Measurements from ENCODE around the gene MSI2. TPM values are rescaled to one million over a fixed set of nuclear protein-coding genes. Genes with fewer than 3 reads are reported as not detected.

MSI2 gene
- total RNA-seq, 8 experiments from 2014 or later, result 33.0 to 114 (median 67.5) TPM

GRCh38 chr17:57262557-57262956 lies 6.2 kb downstream of the MSI2 start:
- in situ Hi-C loops (cut with MboI; ENCODE audit: low pct_unique_long_range_greater_than_20kb in 2 of 9, low sequenced_read_pairs in 9 of 9, unreplicated experiment in 9 of 9), result loop anchor here in 1 of 9 experiments (25.0 kb wide), 1 partner anchor 175 kb away; no protein-coding TSS in a partner anchor
- ATAC-seq (replicated peaks in 6 of 8), result no peak
- 83 to 100% (median 100%) methylated on average over 1 of the region's 1 CpG; no CpG with 5 or more reads in 3 of the 10 experiments for WGBS, 10 experiments
- Histone ChIP-seq H3K4me3 (no peak overlapping the region), H3K27ac (no peak overlapping the region), H3K4me1 (replicated peaks in 1 of 2) (peaks cover 45 to 58% of the 10 kb centered on the region in 2 donors)

DNA sequence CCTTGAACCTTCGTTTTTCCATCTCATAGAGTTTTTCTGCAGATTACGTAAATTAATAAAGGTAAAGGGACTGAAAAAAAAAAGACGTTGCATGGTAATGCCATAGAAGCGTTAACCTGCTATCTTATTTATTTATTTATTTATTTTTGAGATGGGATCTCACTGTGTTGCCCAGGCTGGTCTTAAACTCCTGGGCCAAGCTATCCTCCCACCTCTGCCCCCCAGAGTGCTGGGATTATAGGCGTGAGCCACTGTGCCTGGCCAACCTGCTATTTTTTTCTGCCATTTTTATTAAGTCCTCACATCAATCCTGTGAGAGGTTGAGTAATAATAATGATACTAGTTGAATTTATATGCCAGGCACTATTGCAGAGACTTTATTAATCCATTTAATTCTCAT lies 7.9 kb downstream of the MSI2 start:
- 91 to 100% (median 97%) methylated on average over 2 to 5 of the region's 5 CpGs; no CpG with 5 or more reads in 2 of the 10 experiments for WGBS, 10 experiments

GRCh38 chr17:57264776-57265175 lies 8.5 kb downstream of the MSI2 start:
- H3K4me1 ChIP-seq (replicated peaks in 1 of 2), result peaks cover 39 to 51% of the 10 kb centered on the region in 2 donors
- no peak overlapping the region for H3K4me3 ChIP-seq
- 74 to 100% (median 92%) methylated on average over 1 to 6 of the region's 7 CpGs; no CpG with 5 or more reads in 2 of the 10 experiments for WGBS, 10 experiments
- ATAC-seq (replicated peaks in 6 of 8), result no peak
- in situ Hi-C loops (cut with MboI; ENCODE audit: low pct_unique_long_range_greater_than_20kb in 2 of 9, low sequenced_read_pairs in 9 of 9, unreplicated experiment in 9 of 9), result loop anchor here in 1 of 9 experiments (25.0 kb wide), 1 partner anchor 173 kb away; no protein-coding TSS in a partner anchor
- no peak overlapping the region for H3K27ac ChIP-seq

More for the DNA sequence above, 7.9 kb downstream of the MSI2 start:
- Histone ChIP-seq H3K4me3 (no peak overlapping the region), H3K27ac (no peak overlapping the region), H3K4me1 (replicated peaks in 1 of 2) (peaks cover 38 to 49% of the 10 kb centered on the region in 2 donors)
- in situ Hi-C loops (cut with MboI; ENCODE audit: low pct_unique_long_range_greater_than_20kb in 2 of 9, low sequenced_read_pairs in 9 of 9, unreplicated experiment in 9 of 9), result loop anchor here in 1 of 9 experiments (25.0 kb wide), 1 partner anchor 173 kb away; no protein-coding TSS in a partner anchor
- ATAC-seq (replicated peaks in 6 of 8), result no peak

DNA sequence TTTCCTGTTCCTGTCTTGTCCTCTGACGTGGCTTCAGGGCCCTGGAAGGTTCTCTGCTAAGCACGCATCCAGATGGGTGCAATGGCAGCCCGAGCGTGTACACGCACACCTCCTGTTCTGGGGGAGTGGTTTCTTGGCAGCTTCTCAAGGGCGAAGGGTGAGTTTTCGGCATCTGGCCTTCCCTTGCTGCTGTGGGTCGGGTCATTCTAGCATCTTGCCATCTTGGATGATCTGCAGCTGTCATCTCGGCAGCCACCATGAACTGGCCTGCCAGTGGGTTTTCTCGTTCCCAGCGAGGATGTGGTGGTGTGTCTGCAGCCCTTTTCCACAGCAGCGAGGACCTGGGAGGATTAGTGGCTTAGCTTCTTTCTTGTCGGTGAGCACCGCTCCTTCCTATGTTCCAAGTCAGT lies 10.6 kb downstream of the MSI2 start:
- Histone ChIP-seq H3K4me3 (no peak overlapping the region), H3K4me1 (replicated peaks in 1 of 2) (peaks cover 40 to 50% of the 10 kb centered on the region in 2 donors), H3K27ac (no peak overlapping the region)
- in situ Hi-C loops (cut with MboI; ENCODE audit: low pct_unique_long_range_greater_than_20kb in 2 of 9, low sequenced_read_pairs in 9 of 9, unreplicated experiment in 9 of 9), result loop anchor here in 1 of 9 experiments (25.0 kb wide), 1 partner anchor 170 kb away; no protein-coding TSS in a partner anchor
- whole genome bisulfite sequencing, 10 experiments, result 83 to 100% (median 97%) methylated on average over 1 to 10 of the region's 14 CpGs; no CpG with 5 or more reads in 4 of the 10 experiments
- no peak for ATAC-seq (replicated peaks in 6 of 8)

- no peak for ATAC-seq (replicated peaks in 6 of 8)
- no peak overlapping the region for H3K27ac ChIP-seq
- peaks cover 45 to 53% of the 10 kb centered on the region in 2 donors for H3K4me1 ChIP-seq (replicated peaks in 1 of 2)
- H3K4me3 ChIP-seq, result no peak overlapping the region
- in situ Hi-C loops (cut with MboI; ENCODE audit: low pct_unique_long_range_greater_than_20kb in 2 of 9, low sequenced_read_pairs in 9 of 9, unreplicated experiment in 9 of 9), result loop anchor here in 1 of 9 experiments (25.0 kb wide), 1 partner anchor 169 kb away; no protein-coding TSS in a partner anchor
- 89 to 100% (median 95%) methylated on average over 1 to 7 of the region's 8 CpGs for WGBS, 10 experiments
Measured at GRCh38 chr17:57268181-57268580, 11.9 kb downstream of the MSI2 start.

DNA sequence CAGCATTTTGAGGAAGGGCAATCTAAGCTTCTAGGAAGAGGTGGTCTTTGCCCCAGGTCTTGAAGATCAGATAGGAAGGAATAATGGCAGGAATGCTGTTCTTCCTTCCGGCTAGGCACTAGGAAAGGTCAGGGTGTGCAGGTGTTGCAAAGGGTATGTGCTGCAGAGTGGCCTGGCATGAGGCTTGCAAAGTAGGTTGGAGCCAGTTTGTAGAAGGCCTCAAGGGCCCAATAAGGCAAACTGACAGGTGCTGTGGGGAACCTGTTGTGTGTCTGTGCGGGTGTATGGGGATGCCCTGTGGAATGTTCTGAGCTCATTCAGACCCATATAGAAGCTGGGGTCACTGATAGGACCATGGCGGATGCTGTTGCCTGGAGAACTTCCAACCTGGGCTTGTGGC lies 12.7 kb downstream of the MSI2 start:
- Histone ChIP-seq H3K27ac (no peak overlapping the region), H3K4me1 (replicated peaks in 1 of 2) (peaks cover 46 to 53% of the 10 kb centered on the region in 2 donors), H3K4me3 (no peak overlapping the region)
- WGBS, 10 experiments, result 80 to 100% (median 100%) methylated on average over 1 to 2 of the region's 3 CpGs; no CpG with 5 or more reads in 4 of the 10 experiments
- ATAC-seq (replicated peaks in 6 of 8), result no peak
- in situ Hi-C loops (cut with MboI; ENCODE audit: low pct_unique_long_range_greater_than_20kb in 2 of 9, low sequenced_read_pairs in 9 of 9, unreplicated experiment in 9 of 9), result loop anchor here in 1 of 9 experiments (25.0 kb wide), 1 partner anchor 168 kb away; no protein-coding TSS in a partner anchor

GRCh38 chr17:57269598-57270255 lies 13.4 kb downstream of the MSI2 start:
- no peak overlapping the region for H3K27ac ChIP-seq
- in situ Hi-C loops (cut with MboI; ENCODE audit: low pct_unique_long_range_greater_than_20kb in 2 of 9, low sequenced_read_pairs in 9 of 9, unreplicated experiment in 9 of 9), result loop anchor here in 1 of 9 experiments (25.0 kb wide), 1 partner anchor 168 kb away; no protein-coding TSS in a partner anchor

DNA sequence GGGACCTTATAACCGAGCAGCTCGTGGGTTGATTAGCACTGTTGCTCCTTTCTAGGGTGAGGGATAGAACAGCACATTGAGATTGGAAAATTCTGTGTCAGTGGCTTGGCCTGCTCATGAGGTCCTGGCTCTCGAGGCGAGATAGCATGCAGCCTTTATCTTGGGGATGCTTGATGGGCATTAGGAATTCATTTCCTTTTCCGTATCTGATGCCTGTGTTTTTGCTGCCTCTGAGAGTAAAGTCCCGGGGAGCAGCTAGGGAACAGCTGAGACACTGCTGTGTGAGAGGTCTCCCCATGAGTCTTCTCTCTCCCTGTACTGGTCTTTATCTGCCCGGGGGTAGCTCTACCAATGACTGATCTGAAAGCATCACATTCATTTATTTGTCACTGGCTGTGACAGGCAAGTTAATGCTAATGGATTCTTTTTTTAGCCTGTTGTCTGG lies 14.5 kb downstream of the MSI2 start:
- peaks cover 46 to 58% of the 10 kb centered on the region in 2 donors for H3K4me1 ChIP-seq (replicated peaks in 1 of 2)
- WGBS, 10 experiments, result 0 to 95% (median 20%) methylated on average over 1 to 5 of the region's 7 CpGs; no CpG with 5 or more reads in 3 of the 10 experiments
- peak in 6 of 8 experiments; percentile 44 to 86 (median 78) for ATAC-seq (replicated peaks in 6 of 8)
- peak overlapping the region; percentile 12 to 20 for H3K27ac ChIP-seq
- in situ Hi-C loops (cut with MboI; ENCODE audit: low pct_unique_long_range_greater_than_20kb in 2 of 9, low sequenced_read_pairs in 9 of 9, unreplicated experiment in 9 of 9), result loop anchor here in 1 of 9 experiments (25.0 kb wide), 1 partner anchor 166 kb away; no protein-coding TSS in a partner anchor
- H3K4me3 ChIP-seq, result no peak overlapping the region

More at GRCh38 chr17:57269598-57270255, 13.4 kb downstream of the MSI2 start:
- WGBS, 10 experiments, result 83 to 100% (median 92%) methylated on average over 1 to 7 of the region's 8 CpGs; no CpG with 5 or more reads in 2 of the 10 experiments
- Histone ChIP-seq H3K4me1 (replicated peaks in 1 of 2) (peaks cover 46 to 53% of the 10 kb centered on the region in 2 donors), H3K4me3 (no peak overlapping the region)
- no peak for ATAC-seq (replicated peaks in 6 of 8)

DNA sequence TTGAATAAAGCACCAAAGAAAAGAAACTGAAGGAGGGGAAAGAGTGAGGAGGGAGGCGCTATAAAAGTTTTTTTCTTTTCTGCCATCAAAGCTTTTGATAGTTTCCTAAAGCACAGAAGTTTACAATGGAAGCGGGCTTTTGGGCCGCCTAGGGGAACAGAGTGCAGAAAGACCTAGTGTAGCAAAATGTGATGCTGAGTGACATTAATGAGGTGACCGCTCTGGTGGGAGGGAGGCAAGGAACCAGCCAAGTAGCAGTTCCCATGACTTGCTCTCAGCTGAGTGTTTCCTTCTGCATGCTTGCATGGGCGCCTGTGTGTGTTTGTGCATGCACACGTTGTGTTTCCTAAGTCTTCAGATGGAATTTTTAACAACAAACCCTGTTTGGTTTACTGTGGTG lies 15.5 kb downstream of the MSI2 start:
- WGBS, 10 experiments, result 0 to 100% (median 20%) methylated on average over 1 to 6 of the region's 6 CpGs; no CpG with 5 or more reads in 1 of the 10 experiments
- in situ Hi-C loops (cut with MboI; ENCODE audit: low pct_unique_long_range_greater_than_20kb in 2 of 9, low sequenced_read_pairs in 9 of 9, unreplicated experiment in 9 of 9), result loop anchor here in 1 of 9 experiments (25.0 kb wide), 1 partner anchor 165 kb away; no protein-coding TSS in a partner anchor
- Histone ChIP-seq H3K4me3 (no peak overlapping the region), H3K4me1 (replicated peaks in 1 of 2) (peaks cover 46 to 58% of the 10 kb centered on the region in 2 donors), H3K27ac (peak overlapping the region in 1 of 2 donors; percentile 34)
- ATAC-seq (replicated peaks in 6 of 8), result peak in 5 of 8 experiments; percentile 72 to 76 (median 76)

DNA sequence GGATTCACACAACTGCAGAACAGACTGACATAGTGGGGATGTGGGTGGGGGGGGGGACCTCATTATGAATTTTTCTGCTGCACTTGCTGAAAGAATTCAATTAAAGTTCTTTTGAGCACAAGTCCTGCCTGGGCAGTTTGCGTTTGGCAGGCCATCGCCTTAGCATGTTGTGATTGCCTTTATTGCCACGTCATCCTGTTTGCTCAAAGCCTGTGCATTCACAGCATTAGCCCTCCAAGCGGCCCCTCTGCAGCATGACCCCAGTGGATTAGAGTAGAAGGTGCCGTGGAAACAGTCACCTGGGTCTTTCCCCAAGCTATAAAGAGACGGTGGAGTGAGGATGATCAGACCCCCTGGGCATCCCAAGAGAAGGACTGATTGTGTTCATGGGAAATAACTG lies 17.2 kb downstream of the MSI2 start:
- Histone ChIP-seq H3K27ac (peak overlapping the region; percentile 29 to 46), H3K4me3 (no peak overlapping the region), H3K4me1 (replicated peaks in 1 of 2) (peaks cover 46 to 58% of the 10 kb centered on the region in 2 donors)
- ATAC-seq (replicated peaks in 6 of 8), result peak in 5 of 8 experiments; percentile 19 to 76 (median 47)
- 35 to 100% (median 55%) methylated on average over 2 to 5 of the region's 6 CpGs; no CpG with 5 or more reads in 5 of the 10 experiments for WGBS, 10 experiments
- in situ Hi-C loops (cut with MboI; ENCODE audit: low pct_unique_long_range_greater_than_20kb in 2 of 9, low sequenced_read_pairs in 9 of 9, unreplicated experiment in 9 of 9), result loop anchor here in 1 of 9 experiments (25.0 kb wide), 1 partner anchor 164 kb away; no protein-coding TSS in a partner anchor

- 50 to 100% (median 80%) methylated on average over 1 to 3 of the region's 3 CpGs; no CpG with 5 or more reads in 1 of the 10 experiments for WGBS, 10 experiments
- Histone ChIP-seq H3K27ac (peak overlapping the region in 1 of 2 donors; percentile 29), H3K4me1 (replicated peaks in 1 of 2) (peaks cover 46 to 57% of the 10 kb centered on the region in 2 donors), H3K4me3 (no peak overlapping the region)
- in situ Hi-C loops (cut with MboI; ENCODE audit: low pct_unique_long_range_greater_than_20kb in 2 of 9, low sequenced_read_pairs in 9 of 9, unreplicated experiment in 9 of 9), result loop anchor here in 1 of 9 experiments (25.0 kb wide), 1 partner anchor 163 kb away; no protein-coding TSS in a partner anchor
- ATAC-seq (replicated peaks in 6 of 8), result no peak
Measured at GRCh38 chr17:57274162-57274561, 17.8 kb downstream of the MSI2 start.

GRCh38 chr17:57275071-57275764 lies 18.9 kb downstream of the MSI2 start:
- peak in 2 of 8 experiments; percentile 21 to 48 for ATAC-seq (replicated peaks in 6 of 8)
- no peak overlapping the region for H3K27ac ChIP-seq

More at GRCh38 chr17:57275071-57275764, 18.9 kb downstream of the MSI2 start:
- 58 to 100% (median 93%) methylated on average over 1 to 5 of the region's 6 CpGs; no CpG with 5 or more reads in 2 of the 10 experiments for WGBS, 10 experiments
- Histone ChIP-seq H3K4me1 (replicated peaks in 1 of 2) (peaks cover 41 to 46% of the 10 kb centered on the region in 2 donors), H3K4me3 (no peak overlapping the region)
- in situ Hi-C loops (cut with MboI; ENCODE audit: low pct_unique_long_range_greater_than_20kb in 2 of 9, low sequenced_read_pairs in 9 of 9, unreplicated experiment in 9 of 9), result no loop called here

Data from motor neuron (in vitro differentiated cells).